Naive thymus-derived CD8-positive, alpha-beta T cell (primary cell): ENCODE data around the gene BCL11A. TPM values are rescaled to one million over a fixed set of nuclear protein-coding genes. Genes with fewer than 3 reads are reported as not detected.
A peak's percentile ranks its signal among the peaks of the same experiment; 100 is the strongest.

ENCODE experiments used
- ATAC-seq, 2 donors: fragments of 150-1000 bp; cut with Tn5 transposase in 1 of 2; sonication (Bioruptor Pico), chemical (Tn5 transposase) in 1 of 2; 1 replicate in 1 of 2; 2 replicates in 1 of 2; pipeline ENCODE4 v1.10.0; 2021; ENCODE audit warnings: mild to moderate bottlenecking in 2 of 2, moderate library complexity in 2 of 2
- POLR2A ChIA-PET: fragments of 350-600 bp; sonication (Branson Sonifier 250); formaldehyde crosslinking; loops from one replicate; lab custom pipeline; 2021; ENCODE audit warnings: antibody characterized with exemption; lab: Charles Lee
- DNase-seq, 10 donors: peaks; one replicate each; pipeline versions ENCODE4 v3.0.0 to v3.0.0-alpha.2; 2020 to 2022
- H3K27ac Mint-ChIP-seq, 10 donors: one replicate each; pipeline ENCODE4 v1.8.0; 2020 to 2022; ENCODE audit warnings: mild to moderate bottlenecking in 10 of 10, mixed read lengths in 10 of 10, moderate library complexity in 4 of 10, inconsistent platforms in 1 of 10
- H3K27me3 Mint-ChIP-seq, 5 donors: one replicate each; pipeline ENCODE4 v1.8.0; 2021 to 2022; ENCODE audit warnings: mixed read lengths in 5 of 5
- H3K36me3 Mint-ChIP-seq, 3 donors: one replicate each; pipeline ENCODE4 v1.8.0; 2020 to 2022; ENCODE audit warnings: mixed read lengths in 3 of 3, mild to moderate bottlenecking in 2 of 3, inconsistent platforms in 1 of 3
- H3K4me1 Mint-ChIP-seq, 4 donors: one replicate each; pipeline ENCODE4 v1.8.0; 2021 to 2022; ENCODE audit warnings: mixed read lengths in 4 of 4
- H3K4me3 Mint-ChIP-seq, 10 donors: one replicate each; pipeline ENCODE4 v1.8.0; 2020 to 2022; ENCODE audit warnings: mild to moderate bottlenecking in 10 of 10, mixed read lengths in 10 of 10, moderate library complexity in 6 of 10, inconsistent platforms in 1 of 10
- H3K9me3 Mint-ChIP-seq, 9 donors: one replicate each; pipeline ENCODE4 v1.8.0; 2020 to 2022; ENCODE audit warnings: mixed read lengths in 9 of 9, mild to moderate bottlenecking in 3 of 9, inconsistent platforms in 1 of 9, moderate library complexity in 1 of 9
- polyA plus RNA-seq, 3 donors: library from polyadenylated mRNA; unstranded; fragments of 300-500 nt; fragmentation: Illumina TruSeq; gene quantifications; one replicate each; pipeline ENCODE4 v1.2.3, GENCODE V29; 2021
- total RNA-seq, 8 experiments: library from RNA in 2 of 8; stranded (reverse) in 2 of 8; gene quantifications; one replicate each; pipeline ENCODE4 v1.2.3 and lab custom pipeline; 2021 to 2026

Gene BCL11A
- total and polyA plus RNA-seq, 5 experiments from 2014 or later, result 0.64 to 11.6 (median 1.4) TPM

DNA sequence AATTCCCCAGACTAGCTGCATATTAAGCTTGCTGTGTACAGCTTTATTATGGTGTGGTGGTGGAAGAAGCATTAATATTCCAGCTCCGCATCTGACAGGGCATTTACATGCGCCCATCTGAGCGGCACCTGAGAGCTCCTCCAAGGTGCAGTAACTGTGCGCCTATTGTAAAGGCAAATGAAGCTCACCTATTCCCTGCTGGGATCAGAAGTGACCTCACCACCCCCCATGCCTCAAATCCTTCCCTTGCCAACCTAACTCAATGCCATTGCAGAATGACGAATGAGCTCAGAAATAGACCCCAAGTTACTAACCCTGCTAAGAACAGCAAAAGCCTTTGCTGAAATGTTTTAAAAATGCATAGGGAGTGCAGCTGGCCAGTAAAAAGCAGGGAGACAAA, 14.3 kb downstream of the BCL11A start:
- DNase-seq (no peak), ATAC-seq (no peak)
- no peaks in the 10 kb centered on the region for H3K36me3 Mint-ChIP-seq
- peaks cover 14 to 19% (median 17%) of the 10 kb centered on the region in 5 donors for H3K27me3 Mint-ChIP-seq
- no peak overlapping the region for H3K4me3 Mint-ChIP-seq
- no peak overlapping the region for H3K27ac Mint-ChIP-seq
- H3K9me3 Mint-ChIP-seq, result no peaks in the 10 kb centered on the region
- POLR2A ChIA-PET, result no interaction called here
- H3K4me1 Mint-ChIP-seq, result peaks cover 0 to 34% (median 0%) of the 10 kb centered on the region in 4 donors

DNA sequence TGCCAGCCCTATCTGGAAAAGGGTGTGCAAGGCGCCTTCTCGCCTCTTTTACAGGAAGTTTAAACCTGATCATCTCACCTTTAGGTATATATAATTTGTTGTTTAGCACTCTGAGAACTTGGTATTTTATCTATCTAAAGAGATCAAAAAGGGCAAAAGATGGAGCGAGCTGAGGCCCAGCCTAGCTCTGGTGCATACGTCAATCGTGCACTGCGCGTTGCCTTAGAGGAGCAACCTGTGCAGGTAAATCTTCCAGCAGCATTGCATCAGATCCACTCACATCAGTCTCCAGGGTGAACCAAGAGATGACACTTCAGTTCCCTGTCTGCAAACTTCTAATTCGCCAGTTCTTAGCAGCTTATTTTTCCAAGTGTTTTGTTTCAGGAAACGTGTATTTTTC, 15.4 kb downstream of the BCL11A start:
- POLR2A ChIA-PET, result interaction anchor here (0.7 kb wide), 1 partner anchor 1103 kb away, joined by 6 read pairs; no protein-coding TSS in a partner anchor
- H3K36me3 Mint-ChIP-seq, result no peaks in the 10 kb centered on the region
- H3K27ac Mint-ChIP-seq, result peak overlapping the region in 1 of 10 donors; percentile 31
- no peak for DNase-seq
- no peak overlapping the region for H3K4me3 Mint-ChIP-seq
- H3K4me1 Mint-ChIP-seq, result peaks cover 0 to 35% (median 0%) of the 10 kb centered on the region in 4 donors
- H3K27me3 Mint-ChIP-seq, result peaks cover 12 to 22% (median 17%) of the 10 kb centered on the region in 5 donors
- no peak for ATAC-seq
- no peaks in the 10 kb centered on the region for H3K9me3 Mint-ChIP-seq

DNA sequence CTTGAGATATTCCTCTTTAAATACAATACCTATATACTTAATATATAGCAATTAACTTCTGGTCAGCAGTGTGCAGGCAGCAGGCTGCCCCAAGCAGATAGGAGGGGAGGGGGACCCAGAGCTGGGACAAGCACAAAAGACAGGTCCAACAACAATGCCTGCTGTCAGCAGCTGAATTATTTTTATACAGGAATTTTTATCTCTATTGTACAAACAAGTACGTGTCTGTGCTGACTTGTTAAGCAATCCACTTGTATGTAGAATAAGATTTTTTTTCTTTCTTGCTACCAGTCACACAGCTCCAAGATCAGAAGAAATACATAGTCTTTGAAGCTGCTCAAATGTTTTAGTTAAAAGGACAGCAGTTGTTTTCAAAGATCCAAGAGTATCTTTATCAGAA, 16.7 kb downstream of the BCL11A start:
- Mint-ChIP-seq H3K36me3 (no peaks in the 10 kb centered on the region), H3K27me3 (peaks cover 12 to 35% (median 22%) of the 10 kb centered on the region in 5 donors), H3K9me3 (no peaks in the 10 kb centered on the region), H3K4me1 (peaks cover 0 to 44% (median 0%) of the 10 kb centered on the region in 4 donors), H3K4me3 (no peak overlapping the region), H3K27ac (no peak overlapping the region)
- POLR2A ChIA-PET, result no interaction called here
- DNase-seq (no peak), ATAC-seq (no peak)

DNA sequence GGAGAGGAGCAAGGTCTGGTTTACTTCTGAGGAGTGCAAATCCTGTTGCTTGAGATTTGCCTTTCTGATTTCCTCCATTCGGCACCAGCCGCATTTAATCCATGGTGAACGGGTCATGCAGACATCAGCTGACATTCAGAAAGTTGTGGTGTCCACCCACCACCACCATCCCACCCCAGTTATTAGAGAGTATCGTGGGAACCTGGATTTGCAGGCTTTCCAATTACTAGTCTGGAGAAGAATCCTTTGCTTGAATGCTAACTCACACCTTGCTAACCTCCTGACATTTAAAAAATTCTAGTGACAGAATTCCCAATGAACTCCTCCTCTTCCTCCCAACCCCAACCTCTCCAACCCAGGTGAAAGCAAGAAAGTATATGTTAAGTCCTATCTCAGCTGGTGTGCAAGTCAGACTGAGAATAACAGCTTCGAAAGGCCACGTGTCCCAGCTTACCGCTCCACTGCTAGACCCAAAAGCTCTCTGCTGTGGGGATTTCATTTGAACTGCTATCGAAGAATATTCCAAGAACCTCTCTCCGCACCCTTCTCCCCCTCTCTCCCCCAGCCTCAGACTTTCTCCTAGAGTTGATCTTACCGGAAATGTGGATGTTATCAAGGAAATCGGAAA, 17.7 kb downstream of the BCL11A start:
- DNase-seq, result no peak
- peak overlapping the region in 1 of 10 donors; percentile 20 for H3K27ac Mint-ChIP-seq
- H3K4me3 Mint-ChIP-seq, result no peak overlapping the region
- H3K9me3 Mint-ChIP-seq, result no peaks in the 10 kb centered on the region
- POLR2A ChIA-PET, result interaction anchor here (1.0 kb wide), 1 partner anchor 11 kb away, joined by 6 read pairs; no protein-coding TSS in a partner anchor
- H3K27me3 Mint-ChIP-seq, result peaks cover 13 to 45% (median 27%) of the 10 kb centered on the region in 5 donors
- H3K36me3 Mint-ChIP-seq, result no peaks in the 10 kb centered on the region
- peaks cover 0 to 46% (median 2%) of the 10 kb centered on the region in 4 donors for H3K4me1 Mint-ChIP-seq
- ATAC-seq, result no peak

DNA sequence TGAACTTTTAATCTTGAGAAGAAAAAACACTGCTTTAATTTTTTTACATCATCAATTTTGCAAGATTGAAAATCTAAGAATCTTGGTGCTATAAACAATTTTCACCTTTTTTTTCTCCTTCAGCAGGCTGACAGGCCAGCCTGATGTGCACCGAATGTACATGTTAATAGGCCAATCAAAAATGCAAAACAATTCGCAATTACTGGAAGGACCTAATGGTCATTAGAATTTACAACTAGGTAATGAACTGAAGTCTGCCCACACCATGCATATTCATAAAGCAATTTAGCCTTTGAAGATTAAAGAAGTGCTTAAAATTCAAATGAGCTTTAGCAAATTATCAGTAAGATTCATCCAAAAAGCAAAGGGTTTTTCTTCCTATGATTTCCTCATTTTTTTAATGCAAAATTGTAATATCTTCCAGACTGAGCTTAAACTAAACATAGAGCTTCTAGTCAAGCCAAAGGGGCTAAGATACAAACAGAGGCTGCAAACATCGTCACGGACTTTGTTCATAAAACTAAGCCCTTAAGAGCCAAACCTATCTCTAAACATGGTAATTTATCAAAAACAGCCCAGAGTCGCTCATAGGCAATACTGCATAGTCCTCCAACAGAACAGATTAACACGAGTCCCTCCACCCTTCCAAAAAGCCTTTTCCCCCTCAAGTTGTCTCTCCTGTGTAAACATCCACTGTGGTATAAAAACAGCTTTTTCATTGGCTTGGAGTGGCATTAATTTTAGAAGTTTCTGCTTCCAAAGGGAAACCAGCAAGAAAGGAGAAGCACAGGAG, 18.4 kb downstream of the BCL11A start:
- peaks cover 0 to 52% (median 4%) of the 10 kb centered on the region in 4 donors for H3K4me1 Mint-ChIP-seq
- peak overlapping the region in 1 of 10 donors; percentile 20 for H3K27ac Mint-ChIP-seq
- POLR2A ChIA-PET, result interaction anchor here (1.0 kb wide), 1 partner anchor 12 kb away, joined by 6 read pairs; no protein-coding TSS in a partner anchor
- no peak overlapping the region for H3K4me3 Mint-ChIP-seq
- no peaks in the 10 kb centered on the region for H3K36me3 Mint-ChIP-seq
- DNase-seq, result no peak
- peaks cover 13 to 51% (median 30%) of the 10 kb centered on the region in 5 donors for H3K27me3 Mint-ChIP-seq
- ATAC-seq, result no peak
- no peaks in the 10 kb centered on the region for H3K9me3 Mint-ChIP-seq

DNA sequence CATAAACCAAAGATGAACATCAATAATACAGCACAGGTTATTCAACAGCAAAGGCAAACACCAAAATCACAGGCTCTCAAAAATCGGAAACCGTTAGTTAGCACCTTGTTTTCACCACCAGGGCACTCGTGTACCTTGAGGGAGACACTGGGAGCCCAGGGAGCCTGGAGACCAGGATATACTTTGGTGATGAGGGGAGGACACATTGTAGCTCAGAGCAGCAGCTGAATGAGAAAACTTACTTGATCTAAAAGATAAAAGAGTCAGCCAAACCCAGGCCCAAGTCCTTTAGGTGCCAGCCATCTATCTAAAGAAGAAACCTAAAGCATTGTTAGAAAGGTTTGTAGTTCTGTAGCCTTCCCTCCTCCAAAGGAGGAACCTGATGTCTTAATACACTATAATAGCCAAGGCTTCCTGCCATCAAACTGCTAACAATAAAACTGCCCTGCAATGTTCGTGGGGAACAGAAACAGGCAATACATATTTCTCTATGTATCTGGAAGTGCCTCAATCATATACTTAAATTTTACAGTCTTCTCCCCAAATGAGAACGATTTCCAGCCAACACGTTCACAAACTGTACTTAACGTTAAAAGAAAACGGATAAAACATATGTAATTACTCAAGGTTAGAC, 19.3 kb downstream of the BCL11A start:
- POLR2A ChIA-PET, result no interaction called here
- Mint-ChIP-seq H3K4me1 (peaks cover 0 to 61% (median 4%) of the 10 kb centered on the region in 4 donors), H3K36me3 (no peaks in the 10 kb centered on the region), H3K4me3 (no peak overlapping the region), H3K9me3 (no peaks in the 10 kb centered on the region), H3K27me3 (peaks cover 14 to 58% (median 30%) of the 10 kb centered on the region in 5 donors), H3K27ac (no peak overlapping the region)
- no peak for DNase-seq
- no peak for ATAC-seq

DNA sequence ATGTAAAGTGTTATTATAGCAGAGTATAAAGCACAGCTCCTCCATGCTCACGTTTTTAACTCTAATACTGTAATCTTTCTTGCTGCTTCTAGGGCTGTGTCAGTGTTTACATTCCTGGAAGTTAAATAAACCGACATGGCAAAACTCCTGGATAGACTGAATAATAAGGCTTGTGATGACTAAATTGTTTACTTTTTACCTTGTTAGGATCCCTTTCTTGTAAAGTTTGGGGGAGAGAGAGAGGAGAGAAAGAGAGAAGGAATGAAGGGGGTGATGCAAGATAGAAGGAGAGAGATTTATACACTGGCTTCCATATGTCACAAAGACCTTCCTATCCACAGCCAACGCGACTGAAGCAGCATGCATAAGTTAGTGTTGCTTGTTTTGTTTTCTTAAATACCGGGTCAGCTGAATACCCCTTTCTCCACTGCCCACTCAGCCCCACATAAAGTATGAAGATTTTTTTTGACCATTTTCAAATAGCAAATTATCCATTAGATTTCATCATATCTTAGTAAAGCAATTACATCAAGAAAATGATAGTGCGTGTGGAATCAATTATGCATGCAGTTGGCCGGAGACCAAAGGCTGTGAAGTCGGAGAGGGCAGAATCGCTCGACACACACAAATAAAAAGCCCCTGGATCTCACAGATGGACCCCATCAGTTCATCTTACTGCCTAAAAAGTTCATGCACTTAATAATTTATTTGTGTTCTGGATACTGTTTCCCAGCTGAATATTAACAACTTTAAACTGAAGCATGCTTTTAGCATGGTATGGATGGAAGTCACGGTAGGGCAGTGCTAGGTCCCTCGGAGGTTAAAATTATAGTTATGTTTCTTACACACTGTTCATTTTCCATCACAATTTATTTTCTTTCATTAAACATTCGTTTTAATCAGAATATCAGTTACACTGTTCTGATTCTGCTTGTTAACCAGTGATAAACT, 20.1 kb downstream of the BCL11A start:
- H3K4me3 Mint-ChIP-seq, result no peak overlapping the region
- H3K27me3 Mint-ChIP-seq, result peaks cover 11 to 59% (median 28%) of the 10 kb centered on the region in 5 donors
- H3K4me1 Mint-ChIP-seq, result peaks cover 0 to 67% (median 5%) of the 10 kb centered on the region in 4 donors
- DNase-seq, result no peak
- POLR2A ChIA-PET, result no interaction called here
- H3K36me3 Mint-ChIP-seq, result no peaks in the 10 kb centered on the region
- peak overlapping the region in 1 of 10 donors; percentile 69 for H3K27ac Mint-ChIP-seq
- H3K9me3 Mint-ChIP-seq, result no peaks in the 10 kb centered on the region
- ATAC-seq, result no peak

DNA sequence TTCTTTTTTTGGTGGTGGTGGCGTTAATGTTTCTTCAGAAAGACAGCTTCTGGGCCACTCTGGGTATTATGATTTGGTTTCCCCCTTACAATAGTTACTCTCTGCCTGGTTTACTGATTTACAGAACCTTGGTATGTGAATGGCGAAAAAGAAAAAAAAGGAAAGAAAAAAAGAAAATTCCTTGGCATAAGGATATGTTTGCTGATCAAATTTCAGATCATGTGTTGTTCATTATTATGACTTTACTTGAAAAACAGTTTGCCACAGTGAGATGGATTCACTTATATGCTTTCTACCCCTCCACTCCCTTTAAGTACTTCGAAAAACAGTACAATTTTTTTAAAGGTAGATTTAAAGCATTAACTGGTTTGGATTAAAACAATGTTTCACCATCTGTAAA, 21.0 kb downstream of the BCL11A start:
- Mint-ChIP-seq H3K27me3 (peaks cover 9 to 59% (median 24%) of the 10 kb centered on the region in 5 donors), H3K4me3 (no peak overlapping the region), H3K4me1 (peaks cover 0 to 76% (median 6%) of the 10 kb centered on the region in 4 donors), H3K36me3 (no peaks in the 10 kb centered on the region), H3K9me3 (no peaks in the 10 kb centered on the region), H3K27ac (peak overlapping the region in 1 of 10 donors; percentile 69)
- no peak for DNase-seq
- ATAC-seq, result no peak
- POLR2A ChIA-PET, result no interaction called here

DNA sequence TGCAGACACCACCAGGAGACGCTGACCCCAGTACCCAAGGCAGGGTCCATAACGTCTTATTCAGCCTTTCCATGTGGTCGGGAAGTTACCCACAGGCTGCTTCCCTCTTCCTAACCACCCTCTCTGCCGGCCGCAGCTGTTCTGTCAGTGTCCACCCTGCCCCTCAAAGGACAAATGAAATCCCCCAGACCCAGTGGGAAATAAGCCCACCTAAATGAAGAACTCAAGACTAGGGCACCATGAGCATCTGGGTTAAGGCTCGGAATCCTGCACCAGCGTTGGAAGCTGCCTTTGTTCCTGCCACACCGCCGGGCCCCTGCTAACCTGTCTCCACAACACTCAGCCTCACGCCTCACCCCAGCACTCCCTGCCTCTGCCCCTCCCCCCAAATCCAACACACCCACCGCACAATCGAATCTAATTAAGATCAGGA, 21.7 kb downstream of the BCL11A start:
- no peak for ATAC-seq
- Mint-ChIP-seq H3K27ac (peak overlapping the region in 1 of 10 donors; percentile 69), H3K27me3 (peaks cover 9 to 59% (median 24%) of the 10 kb centered on the region in 5 donors), H3K4me1 (peaks cover 0 to 81% (median 6%) of the 10 kb centered on the region in 4 donors), H3K9me3 (no peaks in the 10 kb centered on the region), H3K36me3 (no peaks in the 10 kb centered on the region), H3K4me3 (peak overlapping the region in 1 of 10 donors; percentile 24)
- DNase-seq, result no peak
- POLR2A ChIA-PET, result no interaction called here

DNA sequence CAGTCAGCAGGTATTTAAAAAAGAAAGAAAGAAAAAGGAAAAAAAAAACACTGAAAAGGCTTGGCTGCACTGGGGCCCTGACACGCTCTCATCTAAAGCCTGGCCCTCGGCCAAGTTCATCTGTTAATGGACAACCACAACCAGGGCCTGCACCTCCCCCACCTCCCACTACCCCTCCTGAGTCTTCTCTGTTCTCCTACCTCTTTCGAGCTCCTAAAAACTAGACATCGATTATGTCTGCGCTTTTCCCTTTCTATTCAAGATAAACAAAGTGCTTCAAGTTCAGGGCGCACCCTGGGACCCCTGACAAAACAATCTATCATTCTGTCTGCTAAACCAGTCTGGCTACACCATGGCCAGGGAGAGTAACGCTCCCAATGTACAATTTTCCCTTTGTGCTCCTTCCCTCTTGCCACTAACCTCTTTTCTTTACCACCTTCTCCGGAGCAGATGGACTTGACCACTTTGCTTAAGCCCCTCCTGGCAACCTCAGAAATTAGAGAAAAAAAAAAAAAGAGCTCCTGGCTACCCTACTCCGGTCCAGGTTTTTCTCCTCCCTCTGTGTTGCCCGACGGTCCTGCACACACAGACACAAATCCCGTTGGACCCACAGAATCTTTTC, 22.7 kb downstream of the BCL11A start:
- Mint-ChIP-seq H3K36me3 (no peaks in the 10 kb centered on the region), H3K4me3 (peak overlapping the region in 1 of 10 donors; percentile 46)

DNA sequence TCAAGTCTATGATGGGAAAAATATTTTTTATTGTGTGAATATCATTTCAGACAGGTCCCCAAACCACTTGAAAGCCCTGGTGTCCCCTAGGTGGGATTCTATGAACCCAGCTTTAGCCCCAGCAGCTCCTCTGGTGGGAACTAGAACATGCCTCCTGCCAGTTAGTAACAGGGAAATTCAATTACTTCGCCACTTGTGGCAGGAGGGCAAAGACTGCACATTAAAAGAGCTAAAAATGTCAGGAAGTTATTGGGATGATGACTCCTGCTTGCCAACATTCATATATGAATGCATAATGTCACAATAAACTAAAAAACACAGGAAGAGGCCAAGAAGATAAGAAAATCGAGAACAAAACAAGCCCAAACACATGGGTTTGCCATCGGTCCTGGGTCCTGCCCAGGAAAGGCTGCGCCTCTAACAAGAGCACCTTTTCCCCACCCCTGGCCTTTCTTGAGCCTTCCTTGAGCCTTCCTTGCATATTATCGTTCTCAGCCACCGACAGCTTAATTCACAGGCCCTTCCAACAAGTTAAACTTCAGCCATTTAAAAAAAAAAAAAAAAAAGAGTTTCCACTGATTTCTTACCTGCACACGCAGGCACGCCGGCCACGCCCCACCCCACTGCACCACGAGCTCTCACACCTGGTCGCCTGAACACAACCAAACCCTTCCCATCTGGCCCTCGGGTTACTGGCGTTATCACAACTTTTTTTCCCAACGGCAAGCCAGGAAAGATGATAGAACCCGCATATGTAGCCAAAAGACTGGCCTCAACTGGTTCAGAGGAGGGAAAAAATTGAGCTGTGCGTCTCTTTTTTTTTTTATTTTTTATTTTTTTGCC, 23.4 kb downstream of the BCL11A start:
- peak overlapping the region in 1 of 10 donors; percentile 5 for H3K4me3 Mint-ChIP-seq
- ATAC-seq, result no peak
- H3K9me3 Mint-ChIP-seq, result no peaks in the 10 kb centered on the region
- POLR2A ChIA-PET, result no interaction called here
- peaks cover 5 to 59% (median 19%) of the 10 kb centered on the region in 5 donors for H3K27me3 Mint-ChIP-seq
- H3K36me3 Mint-ChIP-seq, result no peaks in the 10 kb centered on the region
- peaks cover 0 to 83% (median 8%) of the 10 kb centered on the region in 4 donors for H3K4me1 Mint-ChIP-seq
- peak overlapping the region in 3 of 10 donors; percentile 54 to 84 (median 68) for H3K27ac Mint-ChIP-seq
- DNase-seq, result no peak

More for the DNA sequence above, 22.7 kb downstream of the BCL11A start:
- POLR2A ChIA-PET, result no interaction called here
- DNase-seq (no peak), ATAC-seq (no peak)
- Mint-ChIP-seq H3K27ac (peak overlapping the region in 2 of 10 donors; percentile 62 to 68), H3K9me3 (no peaks in the 10 kb centered on the region), H3K4me1 (peaks cover 0 to 84% (median 6%) of the 10 kb centered on the region in 4 donors), H3K27me3 (peaks cover 7 to 59% (median 20%) of the 10 kb centered on the region in 5 donors)
